Keratinocyte (primary cell): ENCODE measurements around the gene UBL7. TPM values are rescaled to one million over a fixed set of nuclear protein-coding genes. Genes with fewer than 3 reads are reported as not detected.

Experiments
- DNase-seq: peaks from one replicate; pipeline ENCODE4 v3.0.0-alpha.2; 2011; ENCODE audit warnings: low read depth, missing footprints, low spot score
- FAIRE-seq: peaks from 2 replicates; lab custom pipeline; 2011; peaks lifted over from hg19 to GRCh38; lab: Jason Lieb, UNC
- H2AFZ ChIP-seq: 2 replicates; pipeline ENCODE4 v1.6.0; 2012; ENCODE audit warnings: low read length, control low read depth, inconsistent platforms; ENCODE audit not compliant: control insufficient read depth
- H3K27ac ChIP-seq: 2 replicates; pipeline ENCODE4 v1.5.1; 2011; ENCODE audit warnings: low read length; ENCODE audit not compliant: control insufficient read depth, insufficient read depth
- H3K27me3 ChIP-seq: 3 replicates; pipeline ENCODE4 v1.6.0; 2011; ENCODE audit warnings: low read length; ENCODE audit not compliant: control insufficient read depth, insufficient read depth; ENCODE audit errors: extremely low read depth
- H3K36me3 ChIP-seq, 2 experiments: 2 replicates in 1 of 2; 3 replicates in 1 of 2; pipeline ENCODE4 v1.5.1; 2011; ENCODE audit warnings: low read length in 2 of 2, mild to moderate bottlenecking in 1 of 2; ENCODE audit not compliant: control insufficient read depth in 2 of 2, insufficient read depth in 2 of 2; ENCODE audit errors: extremely low read depth in 1 of 2
- H3K4me1 ChIP-seq: 3 replicates; pipeline ENCODE4 v1.5.1; 2011; ENCODE audit warnings: low read length; ENCODE audit not compliant: control insufficient read depth, insufficient read depth; ENCODE audit errors: extremely low read depth
- H3K4me2 ChIP-seq: 3 replicates; pipeline ENCODE4 v1.6.0; 2011; ENCODE audit warnings: low read depth, low read length; ENCODE audit not compliant: control insufficient read depth, insufficient read depth; ENCODE audit errors: extremely low read depth
- H3K4me3 ChIP-seq, 3 experiments: fragments of 200-600 bp in 1 of 3; sonication (generic) in 1 of 3; 2 replicates in 2 of 3; 3 replicates in 1 of 3; pipeline ENCODE4 v1.5.1; 2011 to 2016; ENCODE audit warnings: low read length in 3 of 3, mild to moderate bottlenecking in 3 of 3, control low read depth in 2 of 3, inconsistent platforms in 1 of 3, low read depth in 1 of 3, mixed read lengths in 1 of 3, mixed run types in 1 of 3, moderate library complexity in 1 of 3; ENCODE audit not compliant: control insufficient read depth in 2 of 3, insufficient read depth in 2 of 3; ENCODE audit errors: extremely low read depth in 1 of 3
- H3K79me2 ChIP-seq: 2 replicates; pipeline ENCODE4 v1.6.0; 2012; ENCODE audit warnings: low read length; ENCODE audit not compliant: control insufficient read depth, insufficient read depth
- H3K9ac ChIP-seq: 3 replicates; pipeline ENCODE4 v1.6.0; 2011; ENCODE audit warnings: low read length; ENCODE audit not compliant: control insufficient read depth, insufficient read depth; ENCODE audit errors: extremely low read depth
- H3K9me1 ChIP-seq: 3 replicates; pipeline ENCODE4 v1.6.0; 2011; ENCODE audit warnings: low read length; ENCODE audit not compliant: control insufficient read depth, insufficient read depth; ENCODE audit errors: extremely low read depth
- H3K9me3 ChIP-seq: 2 replicates; pipeline ENCODE4 v1.5.1; 2012; ENCODE audit warnings: low read depth, low read length; ENCODE audit not compliant: control insufficient read depth
- H4K20me1 ChIP-seq: 3 replicates; pipeline ENCODE4 v1.6.0; 2011; ENCODE audit warnings: low read length; ENCODE audit not compliant: control insufficient read depth, insufficient read depth; ENCODE audit errors: extremely low read depth
- EZH2 ChIP-seq: IDR thresholded peaks from one replicate; pipeline ENCODE4 v1.6.1; 2012; ENCODE audit warnings: inconsistent platforms, mild to moderate bottlenecking, low read length, moderate library complexity
- dilution Hi-C: fragments of 300-500 bp; cut with MboI; formaldehyde crosslinking; loops from one replicate; pipeline ENCODE4 v1.7.0; 2020; ENCODE audit warnings: low sequenced_read_pairs; ENCODE audit not compliant: extremely low pct_ligation_motif_present
- polyA plus RNA-seq, 5 experiments: library from polyadenylated mRNA; depleted of rRNA in 3 of 5; stranded (reverse) in 3 of 5; stranded (forward) in 1 of 5; unstranded in 1 of 5; fragments of >200 nt; gene quantifications; 1 replicate in 1 of 5; 2 replicates in 3 of 5; 3 replicates in 1 of 5; pipeline versions ENCODE4 v1.2.1 to v1.2.3, GENCODE V29; 2011 to 2012; ENCODE audit warnings: missing spikeins in 2 of 5, low read depth in 1 of 5, low replicate concordance in 1 of 5
- TF ChIP-seq, protein P1 (sequence below), 3 experiments: IDR thresholded peaks in 1 of 3; conservative IDR thresholded peaks in 1 of 3; optimal IDR thresholded peaks in 1 of 3; 2 replicates in 2 of 3; 3 replicates in 1 of 3; pipeline versions ENCODE3 to v1.5.1; 2011; ENCODE audit warnings: low read length in 3 of 3, mild to moderate bottlenecking in 3 of 3, moderate library complexity in 2 of 3, control low read depth in 1 of 3, inconsistent platforms in 1 of 3; ENCODE audit not compliant: insufficient read depth in 2 of 3; ENCODE audit errors: extremely low read depth in 1 of 3

Gene UBL7
- polyA plus RNA-seq, 1 donor (not counting 4 experiments of a cell fraction or from before 2014, with no cell fraction given): 45.8 TPM

DNA sequence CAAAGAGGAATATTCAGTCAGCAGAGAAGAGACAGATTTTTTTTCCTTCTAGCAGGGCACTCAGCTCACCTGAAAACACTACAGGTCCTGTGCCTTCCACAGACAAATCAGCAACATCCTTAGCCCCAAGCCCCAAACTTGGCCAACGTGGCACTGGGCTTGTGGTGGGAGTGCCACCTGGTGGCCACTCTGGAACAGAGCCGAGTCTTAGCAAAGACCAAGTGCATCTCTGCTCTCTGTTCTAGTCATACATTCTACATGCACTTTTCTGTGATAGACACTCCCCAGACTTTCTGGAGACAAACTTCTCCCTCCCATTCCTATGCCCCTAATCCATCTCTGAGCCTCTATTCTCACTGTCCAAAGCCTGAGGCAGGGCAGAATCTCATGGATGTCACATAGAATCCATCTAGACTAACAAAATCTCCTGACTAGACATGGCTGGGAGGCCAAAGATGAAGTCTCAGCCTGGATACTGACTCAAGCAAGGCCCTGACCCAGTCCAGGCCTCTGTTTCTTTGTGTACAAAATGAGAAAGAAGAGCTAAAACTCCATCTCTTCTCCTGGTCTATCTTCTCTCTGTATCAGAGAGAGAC, 22.1 kb downstream of the UBL7 start:
- Histone ChIP-seq H3K79me2 (peaks cover 3% of the 10 kb centered on the region), H3K4me2 (no peak overlapping the region), H3K27me3 (no peaks in the 10 kb centered on the region), H3K9ac (no peak overlapping the region), H3K9me1 (no peaks in the 10 kb centered on the region), H3K4me3 (no peak overlapping the region), H3K4me1 (peaks cover 9% of the 10 kb centered on the region), H2AFZ (no peak overlapping the region), H3K27ac (no peak overlapping the region), H3K36me3 (no peaks in the 10 kb centered on the region), H3K9me3 (no peaks in the 10 kb centered on the region), H4K20me1 (no peaks in the 10 kb centered on the region)
- TF ChIP-seq EZH2: no peak
- TF ChIP-seq, protein P1, sequence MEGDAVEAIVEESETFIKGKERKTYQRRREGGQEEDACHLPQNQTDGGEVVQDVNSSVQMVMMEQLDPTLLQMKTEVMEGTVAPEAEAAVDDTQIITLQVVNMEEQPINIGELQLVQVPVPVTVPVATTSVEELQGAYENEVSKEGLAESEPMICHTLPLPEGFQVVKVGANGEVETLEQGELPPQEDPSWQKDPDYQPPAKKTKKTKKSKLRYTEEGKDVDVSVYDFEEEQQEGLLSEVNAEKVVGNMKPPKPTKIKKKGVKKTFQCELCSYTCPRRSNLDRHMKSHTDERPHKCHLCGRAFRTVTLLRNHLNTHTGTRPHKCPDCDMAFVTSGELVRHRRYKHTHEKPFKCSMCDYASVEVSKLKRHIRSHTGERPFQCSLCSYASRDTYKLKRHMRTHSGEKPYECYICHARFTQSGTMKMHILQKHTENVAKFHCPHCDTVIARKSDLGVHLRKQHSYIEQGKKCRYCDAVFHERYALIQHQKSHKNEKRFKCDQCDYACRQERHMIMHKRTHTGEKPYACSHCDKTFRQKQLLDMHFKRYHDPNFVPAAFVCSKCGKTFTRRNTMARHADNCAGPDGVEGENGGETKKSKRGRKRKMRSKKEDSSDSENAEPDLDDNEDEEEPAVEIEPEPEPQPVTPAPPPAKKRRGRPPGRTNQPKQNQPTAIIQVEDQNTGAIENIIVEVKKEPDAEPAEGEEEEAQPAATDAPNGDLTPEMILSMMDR (optimal IDR thresholded peaks at IDR 0.05 in 1 of 3, IDR thresholded peaks at IDR 0.05 in 1 of 3, conservative IDR thresholded peaks at IDR 0.05 in 1 of 3; ENCODE audit: extremely low read depth in 1 of 3, insufficient read depth in 2 of 3, low read length in 3 of 3): peak; percentile 92 to 97 (median 94)
- FAIRE-seq (peak; percentile 57), DNase-seq (no peak)
- dilution Hi-C loops: no loop called here

DNA sequence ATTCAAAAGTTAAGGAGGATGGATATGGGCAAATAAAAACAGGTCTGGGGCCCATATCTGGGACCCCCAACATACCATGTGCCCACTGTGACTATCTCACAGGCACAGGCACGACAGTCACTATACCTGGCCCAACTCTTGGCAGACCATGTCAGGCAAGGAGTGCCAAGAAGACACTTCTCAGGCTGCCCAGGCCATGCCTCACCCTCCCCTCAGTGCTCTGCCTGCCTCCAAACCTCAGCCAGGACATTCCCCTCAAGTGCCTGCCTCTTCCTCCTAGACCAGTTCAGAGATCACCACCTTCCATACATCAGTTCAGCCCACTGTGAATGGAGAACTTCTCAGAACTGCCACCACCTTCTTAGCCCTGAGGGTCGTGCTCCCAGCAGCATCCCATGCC, 22.8 kb downstream of the UBL7 start:
- Histone ChIP-seq H3K27ac (no peak overlapping the region), H3K9me3 (no peaks in the 10 kb centered on the region), H3K9me1 (no peaks in the 10 kb centered on the region), H3K79me2 (peaks cover 9% of the 10 kb centered on the region), H3K4me2 (no peak overlapping the region), H3K27me3 (no peaks in the 10 kb centered on the region), H4K20me1 (no peaks in the 10 kb centered on the region), H3K36me3 (no peaks in the 10 kb centered on the region), H3K9ac (no peak overlapping the region), H3K4me3 (no peak overlapping the region), H2AFZ (no peak overlapping the region), H3K4me1 (peaks cover 9% of the 10 kb centered on the region)
- TF ChIP-seq, protein P1 (optimal IDR thresholded peaks at IDR 0.05 in 1 of 3, IDR thresholded peaks at IDR 0.05 in 1 of 3, conservative IDR thresholded peaks at IDR 0.05 in 1 of 3; ENCODE audit: extremely low read depth in 1 of 3, insufficient read depth in 2 of 3, low read length in 3 of 3): no peak
- no peak for TF ChIP-seq EZH2
- DNase-seq: no peak
- no peak for FAIRE-seq
- dilution Hi-C loops: no loop called here
